Neural progenitor cell (in vitro differentiated cells): ENCODE measurements around the gene FHOD3.

Experiments used
- EZH2 ChIP-seq: fragments of 200-600 bp; sonication (generic); IDR thresholded peaks from 2 replicates; pipeline ENCODE4 v1.6.1; 2017; ENCODE audit warnings: antibody characterized with exemption, mild to moderate bottlenecking, moderate library complexity
- TF ChIP-seq, protein P1 (sequence below): fragments of 200-600 bp; sonication (generic); IDR thresholded peaks from 2 replicates; pipeline ENCODE4 v1.5.1; 2017; ENCODE audit warnings: antibody characterized with exemption, mild to moderate bottlenecking

DNA sequence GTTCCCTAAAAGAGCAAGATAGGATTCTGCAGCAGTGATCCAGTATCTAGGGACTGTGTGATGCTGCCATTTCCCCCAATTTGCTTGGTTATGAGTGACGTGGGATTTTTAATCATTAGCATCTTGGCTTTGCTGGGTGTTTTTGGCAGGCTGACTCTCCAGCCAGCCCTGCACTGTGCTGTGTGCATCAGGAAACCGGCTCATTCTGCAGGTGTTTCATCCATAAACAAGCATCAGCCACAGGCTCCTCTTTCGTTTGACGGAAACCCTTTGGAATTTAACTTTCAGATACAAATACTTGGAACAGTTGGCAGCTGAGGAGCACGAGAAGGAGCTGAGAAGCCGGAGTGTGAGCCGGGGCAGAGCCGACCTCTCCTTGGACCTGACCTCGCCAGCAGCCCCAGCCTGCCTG lies 395.4 kb downstream of the FHOD3 start:
- TF ChIP-seq, protein P1, sequence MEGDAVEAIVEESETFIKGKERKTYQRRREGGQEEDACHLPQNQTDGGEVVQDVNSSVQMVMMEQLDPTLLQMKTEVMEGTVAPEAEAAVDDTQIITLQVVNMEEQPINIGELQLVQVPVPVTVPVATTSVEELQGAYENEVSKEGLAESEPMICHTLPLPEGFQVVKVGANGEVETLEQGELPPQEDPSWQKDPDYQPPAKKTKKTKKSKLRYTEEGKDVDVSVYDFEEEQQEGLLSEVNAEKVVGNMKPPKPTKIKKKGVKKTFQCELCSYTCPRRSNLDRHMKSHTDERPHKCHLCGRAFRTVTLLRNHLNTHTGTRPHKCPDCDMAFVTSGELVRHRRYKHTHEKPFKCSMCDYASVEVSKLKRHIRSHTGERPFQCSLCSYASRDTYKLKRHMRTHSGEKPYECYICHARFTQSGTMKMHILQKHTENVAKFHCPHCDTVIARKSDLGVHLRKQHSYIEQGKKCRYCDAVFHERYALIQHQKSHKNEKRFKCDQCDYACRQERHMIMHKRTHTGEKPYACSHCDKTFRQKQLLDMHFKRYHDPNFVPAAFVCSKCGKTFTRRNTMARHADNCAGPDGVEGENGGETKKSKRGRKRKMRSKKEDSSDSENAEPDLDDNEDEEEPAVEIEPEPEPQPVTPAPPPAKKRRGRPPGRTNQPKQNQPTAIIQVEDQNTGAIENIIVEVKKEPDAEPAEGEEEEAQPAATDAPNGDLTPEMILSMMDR = no peak
- TF ChIP-seq EZH2 = no peak
